Skin of body (tissue), 2 donors: Measurements from ENCODE around the gene GTPBP6. TPM values are rescaled to one million over a fixed set of nuclear protein-coding genes. Genes with fewer than 3 reads are reported as not detected.

Experiments
- DNase-seq: peaks from one replicate; lab custom pipeline; 2025; lab: John Stamatoyannopoulos, UW
- total RNA-seq: library from RNA; depleted of rRNA; stranded (reverse); fragments of >200 nt; gene quantifications from one replicate; pipeline ENCODE4 v1.2.3, GENCODE V29; 2014

GTPBP6 gene, protein sequence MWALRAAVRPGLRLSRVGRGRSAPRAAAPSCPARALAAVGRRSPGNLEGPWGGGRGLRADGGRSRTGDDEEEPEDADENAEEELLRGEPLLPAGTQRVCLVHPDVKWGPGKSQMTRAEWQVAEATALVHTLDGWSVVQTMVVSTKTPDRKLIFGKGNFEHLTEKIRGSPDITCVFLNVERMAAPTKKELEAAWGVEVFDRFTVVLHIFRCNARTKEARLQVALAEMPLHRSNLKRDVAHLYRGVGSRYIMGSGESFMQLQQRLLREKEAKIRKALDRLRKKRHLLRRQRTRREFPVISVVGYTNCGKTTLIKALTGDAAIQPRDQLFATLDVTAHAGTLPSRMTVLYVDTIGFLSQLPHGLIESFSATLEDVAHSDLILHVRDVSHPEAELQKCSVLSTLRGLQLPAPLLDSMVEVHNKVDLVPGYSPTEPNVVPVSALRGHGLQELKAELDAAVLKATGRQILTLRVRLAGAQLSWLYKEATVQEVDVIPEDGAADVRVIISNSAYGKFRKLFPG
- total RNA-seq, result 13.5 TPM

DNA sequence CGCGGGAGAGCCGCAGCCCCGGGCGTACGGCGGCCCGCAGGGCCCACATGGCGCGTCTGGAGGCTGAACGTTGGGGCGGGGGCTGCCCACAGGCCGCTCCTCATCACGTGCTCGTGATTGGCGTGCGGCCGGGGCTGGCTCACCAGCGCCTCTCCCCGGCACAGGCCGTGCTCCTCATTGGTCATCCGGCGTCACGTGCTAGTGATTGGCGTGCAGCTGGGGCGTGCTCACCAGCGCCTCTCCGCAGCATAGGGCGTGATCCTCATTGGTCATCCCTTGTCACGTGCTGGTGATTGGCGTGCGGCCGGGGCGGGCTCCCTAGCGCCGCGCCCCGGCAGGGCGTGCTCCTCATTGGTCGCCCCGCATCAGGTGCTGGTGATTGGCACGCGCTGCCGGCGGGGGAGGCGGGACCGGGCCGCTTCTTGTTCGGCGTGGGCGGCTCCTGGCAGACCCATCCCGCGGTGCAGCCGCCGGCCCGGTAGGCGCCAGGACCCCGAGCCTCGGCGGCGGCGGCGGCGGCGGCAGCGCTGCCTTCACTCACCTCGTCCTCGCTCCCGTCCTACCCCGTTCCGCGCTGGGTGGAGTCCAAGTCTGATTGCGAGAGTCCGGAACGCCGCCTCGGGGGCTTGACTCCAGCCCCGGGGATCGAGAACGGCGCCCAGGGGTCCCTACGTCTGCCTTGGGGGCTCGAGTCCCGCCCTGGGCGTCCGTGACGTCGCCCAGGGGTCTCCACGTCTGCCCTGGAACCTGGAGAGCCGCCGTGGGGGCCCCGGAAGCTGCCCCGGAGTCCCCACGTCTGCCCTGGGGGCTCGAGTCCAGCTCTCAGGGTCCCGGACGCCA is at the start of gene GTPBP6:
GTPBP6 (minus strand) TSS at position 58 of the 840 bp plus-strand sequence; CDS start at position 49, 9 bp downstream.
- no peak for DNase-seq

DNA sequence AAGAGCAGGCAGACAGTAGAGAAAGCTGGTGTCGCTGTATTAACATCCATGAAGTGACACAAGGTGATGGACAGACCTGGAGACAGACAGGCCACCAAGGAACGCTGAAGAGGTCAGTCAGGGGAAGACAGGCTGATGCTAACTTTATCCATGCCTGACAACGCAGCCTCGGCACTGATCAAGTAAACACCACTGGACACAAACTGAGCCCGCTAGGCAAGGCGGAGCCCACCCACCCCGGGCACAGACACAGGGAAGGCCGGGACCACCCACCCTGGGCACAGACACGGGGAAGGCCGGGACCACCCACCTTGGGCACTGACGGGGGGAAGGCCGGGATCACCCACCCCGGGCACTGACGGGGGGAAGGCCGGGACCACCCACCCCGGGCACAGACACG is 49.3 kb upstream of the GTPBP6 start:
- no peak for DNase-seq

DNA sequence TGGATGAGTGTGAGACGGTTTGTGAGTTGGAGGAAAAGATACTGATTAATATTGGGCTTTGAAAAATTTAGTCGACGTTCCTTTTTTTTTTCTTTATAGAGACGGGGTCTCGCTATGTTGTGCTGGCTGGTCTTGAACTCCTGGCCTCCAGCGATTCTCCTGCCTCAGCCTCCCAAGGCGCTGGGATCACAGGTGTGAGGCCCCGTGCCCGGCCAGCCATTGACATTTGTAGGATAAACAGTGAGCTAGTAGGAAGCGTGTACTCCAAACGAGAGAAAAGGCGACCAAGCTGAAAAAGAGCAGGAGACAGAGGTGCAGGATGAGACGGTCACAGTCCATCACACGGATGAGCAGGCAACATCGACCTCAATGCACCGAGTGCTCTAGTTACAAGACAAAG is 48.8 kb upstream of the GTPBP6 start:
- DNase-seq, result no peak

DNA sequence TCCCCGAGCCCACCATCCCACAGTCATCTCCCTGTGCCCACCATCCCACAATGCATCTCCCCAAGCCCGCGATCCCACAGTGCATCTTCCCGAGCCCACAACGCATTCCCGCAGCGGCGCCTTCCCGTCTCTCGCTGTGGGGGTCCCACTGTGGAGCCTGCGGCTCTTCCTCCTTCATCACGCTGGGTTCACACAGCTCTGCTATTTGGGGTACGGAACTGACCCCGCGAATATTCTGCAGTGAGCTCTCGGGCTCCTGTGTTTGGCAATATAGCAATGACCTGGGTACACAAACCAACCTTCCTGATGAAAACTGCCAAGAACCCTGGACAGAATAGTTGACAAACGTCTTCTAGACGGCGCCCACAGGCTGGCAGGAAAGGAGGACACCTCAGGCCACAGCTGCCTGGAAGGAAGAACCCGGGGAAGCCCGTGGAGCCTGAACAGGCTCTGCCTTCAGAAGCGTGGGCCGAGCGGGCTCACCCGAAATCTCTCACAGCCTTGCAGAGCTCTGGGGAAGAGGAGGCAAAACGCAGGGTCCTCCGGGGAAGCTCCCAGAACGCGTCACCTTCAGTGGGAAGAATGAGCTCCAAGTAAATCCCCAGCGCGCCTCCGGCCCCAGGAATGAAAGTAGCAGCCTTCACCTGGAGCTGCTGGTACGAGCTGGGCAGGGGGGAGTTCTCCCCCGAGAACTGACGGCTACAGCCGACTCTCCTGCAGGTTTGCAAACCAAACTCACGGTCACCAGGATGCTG is 45.2 kb upstream of the GTPBP6 start:
- DNase-seq, result no peak

DNA sequence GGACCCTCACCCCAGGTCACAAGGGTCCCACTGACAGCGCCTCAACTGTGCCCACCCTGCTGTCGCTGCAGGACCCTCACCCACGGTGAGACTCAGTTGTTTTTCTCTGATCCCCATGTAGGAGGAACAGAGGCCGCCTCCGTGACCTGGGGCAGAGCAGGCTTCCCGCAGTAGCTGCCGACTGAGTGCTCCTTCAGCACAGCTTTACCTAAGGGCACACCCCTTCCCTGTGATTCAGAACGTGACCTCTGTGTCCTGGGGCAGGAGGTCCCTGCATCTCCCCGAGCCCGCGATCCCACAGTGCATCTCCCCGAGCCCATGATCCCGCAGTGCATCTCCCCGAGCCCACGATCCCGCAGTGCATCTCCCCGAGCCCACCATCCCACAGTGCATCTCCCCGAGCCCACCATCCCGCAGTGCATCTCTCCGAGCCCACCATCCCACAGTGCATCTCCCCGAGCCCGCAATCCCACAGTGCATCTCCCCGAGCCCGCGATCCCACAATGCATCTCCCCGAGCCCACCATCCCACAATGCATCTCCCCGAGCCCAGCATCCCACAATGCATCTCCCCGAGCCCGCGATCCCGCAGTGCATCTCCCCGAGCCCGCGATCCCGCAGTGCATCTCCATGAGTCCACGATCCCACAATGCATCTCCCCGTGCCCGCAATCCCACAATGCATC is 44.5 kb upstream of the GTPBP6 start:
- no peak for DNase-seq

DNA sequence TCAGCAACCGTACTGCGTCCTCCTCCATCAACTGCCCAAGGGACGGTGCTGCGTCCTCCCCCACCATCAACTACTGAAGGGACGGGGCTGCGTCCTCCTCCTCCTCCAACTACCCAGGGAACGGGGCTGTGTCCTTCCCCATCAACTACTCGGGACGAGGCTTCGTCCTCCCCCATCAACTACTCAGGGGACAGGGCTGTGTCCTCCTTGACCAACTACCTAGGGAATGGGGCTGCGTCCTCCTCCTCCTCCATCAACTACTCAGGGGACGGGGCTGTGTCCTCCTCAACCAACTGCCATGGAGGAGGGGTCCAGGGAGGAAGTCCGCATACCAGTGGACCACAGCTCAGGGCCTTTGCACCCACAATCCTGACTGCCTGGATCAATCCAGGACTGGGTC is 43.8 kb upstream of the GTPBP6 start:
- DNase-seq, result no peak

DNA sequence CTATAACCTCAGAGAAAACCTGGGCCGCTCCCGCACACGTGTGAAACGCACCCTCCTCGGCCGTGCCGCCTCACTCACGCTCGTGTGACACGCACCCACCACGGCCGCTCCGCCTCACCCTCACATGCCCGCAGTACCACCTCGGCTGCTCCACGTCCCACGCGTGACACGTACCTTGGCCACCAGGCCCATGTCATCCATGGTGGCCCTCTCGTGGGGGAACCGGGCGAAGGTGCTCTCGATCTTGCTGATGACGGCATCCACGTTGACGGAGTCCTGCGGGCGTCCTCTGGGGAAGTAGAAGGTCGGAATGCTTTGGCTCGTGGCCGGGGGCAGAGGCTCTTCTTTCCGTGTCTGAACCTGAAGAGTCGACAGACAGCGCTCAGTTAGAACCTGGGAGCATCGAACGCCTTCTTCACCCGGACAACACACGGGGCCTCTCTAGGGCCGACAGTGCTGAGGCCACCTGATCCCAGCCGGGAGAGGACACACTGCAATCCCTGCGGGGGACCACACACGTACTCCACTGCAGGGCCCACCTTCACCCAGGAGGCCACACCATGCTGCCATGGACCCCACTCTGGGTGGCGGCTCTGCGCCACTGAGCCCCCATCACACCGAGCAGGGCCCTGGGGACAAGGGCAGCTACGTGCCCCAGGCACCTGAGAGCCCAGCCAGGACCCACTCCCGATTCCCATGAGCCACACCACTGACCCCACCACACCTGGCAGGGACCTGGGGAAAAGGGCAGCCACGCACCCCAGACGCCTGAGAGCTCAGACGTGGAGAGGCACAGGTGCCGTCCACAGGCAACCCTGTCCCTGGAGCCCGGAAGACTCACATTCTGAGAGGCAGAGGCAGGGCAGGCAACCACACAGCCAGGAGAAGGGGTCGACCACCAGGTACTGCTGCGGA is 42.9 kb upstream of the GTPBP6 start:
- DNase-seq, result no peak

DNA sequence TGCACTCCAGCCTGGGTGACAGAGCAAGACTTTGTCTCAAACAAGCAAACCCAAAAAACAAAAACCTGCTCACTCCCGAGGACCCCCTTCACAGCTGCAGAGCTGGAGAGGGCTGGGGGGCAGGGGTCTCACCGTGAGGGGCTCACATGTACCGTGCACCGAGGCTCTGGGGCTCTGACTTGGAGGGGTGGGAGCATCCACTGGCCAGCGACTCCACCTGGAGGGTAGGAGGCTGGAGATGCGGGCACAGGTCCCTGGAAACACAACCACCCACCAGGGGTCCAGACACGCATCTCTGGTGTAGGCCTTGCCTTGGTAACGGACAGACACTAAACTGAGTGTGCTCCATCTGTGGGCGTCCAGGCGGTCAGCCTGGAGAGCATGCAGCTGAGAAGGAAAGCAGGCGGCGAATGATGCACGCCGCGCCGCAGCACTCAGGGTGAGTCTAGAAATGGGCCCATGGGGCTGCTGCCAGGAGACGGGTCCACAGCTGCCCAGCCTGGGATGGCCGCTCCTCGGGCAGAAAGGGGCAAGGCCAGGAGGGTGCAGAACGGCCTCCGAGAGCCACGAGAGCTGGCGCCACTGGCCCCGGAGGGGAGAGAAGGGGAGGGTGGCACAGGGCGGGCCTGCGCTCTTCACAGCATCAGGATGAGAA is 42.0 kb upstream of the GTPBP6 start:
- DNase-seq, result no peak

DNA sequence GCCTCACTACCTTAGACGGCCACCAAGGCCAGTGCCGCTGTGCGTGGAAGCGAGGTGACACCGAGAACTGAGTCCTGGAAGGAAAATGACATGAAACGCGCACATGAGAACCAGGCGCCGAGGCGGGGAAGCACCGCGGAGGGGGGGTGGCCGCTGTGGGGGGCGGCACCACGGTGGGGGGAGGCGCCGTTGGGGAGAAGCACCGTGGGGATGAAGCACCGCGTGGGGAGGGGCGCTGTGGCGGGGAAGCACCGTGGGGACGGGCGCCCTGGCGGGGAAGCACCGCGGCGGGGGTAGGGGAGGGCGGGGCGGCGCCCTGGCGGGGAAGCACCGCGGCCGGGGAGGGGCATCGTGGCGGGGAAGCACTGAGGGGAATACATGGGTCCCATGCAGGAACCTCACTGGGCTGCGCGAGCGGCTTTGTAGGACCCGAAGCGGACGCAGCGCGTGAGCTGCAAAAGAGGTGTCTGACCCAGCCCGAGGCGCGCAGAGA is 40.1 kb upstream of the GTPBP6 start:
- DNase-seq, result no peak

DNA sequence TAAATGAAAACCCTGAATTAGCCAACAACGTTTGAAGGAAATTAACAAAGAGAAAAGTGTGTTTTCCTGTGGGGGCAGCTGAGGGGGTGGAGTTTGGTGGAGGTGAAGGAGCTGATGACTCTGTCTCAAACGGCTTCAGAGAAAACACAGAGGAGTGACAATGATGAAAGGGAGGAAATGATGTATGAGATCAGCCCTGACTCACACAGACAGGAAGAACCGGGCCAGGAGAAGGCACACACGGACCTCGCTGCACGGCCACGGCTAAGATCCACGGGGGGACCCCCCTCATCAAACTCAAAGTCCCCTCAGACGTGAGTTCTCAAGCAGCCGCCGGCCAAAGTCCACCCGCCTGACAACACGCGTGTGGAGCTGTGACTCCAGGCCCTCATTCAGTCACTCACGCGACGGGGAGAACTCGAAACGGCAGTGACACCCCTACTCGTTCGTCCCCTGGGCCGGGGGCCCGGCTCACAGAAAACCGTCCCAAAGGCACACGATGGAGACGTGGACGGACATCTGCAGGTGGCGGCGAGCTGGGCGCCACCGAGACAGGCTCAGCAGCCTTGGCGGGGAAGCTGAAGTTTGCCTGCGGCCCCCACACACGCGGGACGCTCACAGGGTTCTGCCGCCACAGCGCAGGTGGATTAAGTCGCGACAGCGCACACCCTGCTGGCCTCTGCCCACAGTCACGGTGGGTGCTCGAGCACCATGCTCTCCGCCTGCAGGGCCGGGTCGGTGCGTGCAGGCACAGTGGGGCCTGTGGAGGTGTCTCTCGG is 39.3 kb upstream of the GTPBP6 start:
- DNase-seq, result no peak

DNA sequence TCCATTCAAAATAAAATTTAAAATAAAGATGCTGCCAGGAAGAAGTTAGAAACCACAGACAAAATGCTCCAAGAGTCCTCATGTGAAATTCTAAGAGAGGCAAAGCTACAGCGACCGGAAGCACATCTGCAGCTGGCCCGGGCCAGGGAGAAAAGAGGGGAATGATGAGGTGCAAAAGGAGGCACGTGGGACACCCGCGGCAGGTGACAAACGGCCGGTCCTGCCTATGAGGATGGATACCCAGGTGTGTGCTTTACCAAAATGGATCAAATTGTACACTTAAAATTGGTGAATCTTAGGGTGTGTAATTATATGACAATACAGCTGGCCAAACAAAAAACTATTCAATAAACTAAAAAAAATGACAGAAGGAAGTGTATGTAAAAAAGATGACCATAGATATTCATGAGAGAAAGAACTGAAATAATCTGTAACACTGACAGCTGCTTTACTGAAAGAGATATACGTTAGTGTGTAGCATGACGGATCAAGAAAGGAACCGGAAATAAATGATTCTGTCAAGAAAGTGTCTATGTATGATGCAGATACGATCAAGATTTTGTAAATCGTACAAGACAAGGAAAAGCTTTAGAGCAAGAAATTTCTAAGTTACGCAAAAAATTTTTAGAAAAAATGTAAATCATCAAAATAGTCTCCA is 38.6 kb upstream of the GTPBP6 start:
- DNase-seq, result no peak

DNA sequence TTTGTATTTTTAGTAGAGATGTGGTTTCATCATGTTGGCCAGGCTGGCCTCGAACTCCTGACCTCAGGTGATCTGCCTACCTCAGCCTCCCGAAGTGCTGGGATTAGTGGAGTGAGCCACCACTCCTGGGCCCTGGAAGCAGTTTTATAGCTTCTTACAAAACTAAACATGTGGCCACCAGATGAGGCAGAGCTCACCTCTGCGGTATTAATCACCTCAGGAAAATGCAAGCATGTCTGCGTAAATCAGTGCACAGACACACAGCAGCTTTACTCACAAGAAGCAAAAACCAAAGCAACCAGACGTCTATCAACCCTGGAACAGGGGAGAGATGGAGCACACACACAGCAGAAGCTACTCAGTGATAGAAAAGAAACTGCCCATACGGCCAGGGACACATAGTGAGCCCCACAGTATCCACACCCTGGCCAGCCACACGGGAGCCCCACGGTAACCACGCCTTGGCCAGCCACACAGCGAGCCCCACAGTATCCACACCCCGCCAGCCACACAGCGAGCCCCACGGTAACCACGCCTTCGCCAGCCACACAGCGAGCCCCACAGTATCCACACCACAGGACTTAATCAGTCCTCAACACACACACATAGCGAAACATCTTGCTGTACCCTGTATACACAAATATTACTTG is 37.9 kb upstream of the GTPBP6 start:
- DNase-seq, result no peak

DNA sequence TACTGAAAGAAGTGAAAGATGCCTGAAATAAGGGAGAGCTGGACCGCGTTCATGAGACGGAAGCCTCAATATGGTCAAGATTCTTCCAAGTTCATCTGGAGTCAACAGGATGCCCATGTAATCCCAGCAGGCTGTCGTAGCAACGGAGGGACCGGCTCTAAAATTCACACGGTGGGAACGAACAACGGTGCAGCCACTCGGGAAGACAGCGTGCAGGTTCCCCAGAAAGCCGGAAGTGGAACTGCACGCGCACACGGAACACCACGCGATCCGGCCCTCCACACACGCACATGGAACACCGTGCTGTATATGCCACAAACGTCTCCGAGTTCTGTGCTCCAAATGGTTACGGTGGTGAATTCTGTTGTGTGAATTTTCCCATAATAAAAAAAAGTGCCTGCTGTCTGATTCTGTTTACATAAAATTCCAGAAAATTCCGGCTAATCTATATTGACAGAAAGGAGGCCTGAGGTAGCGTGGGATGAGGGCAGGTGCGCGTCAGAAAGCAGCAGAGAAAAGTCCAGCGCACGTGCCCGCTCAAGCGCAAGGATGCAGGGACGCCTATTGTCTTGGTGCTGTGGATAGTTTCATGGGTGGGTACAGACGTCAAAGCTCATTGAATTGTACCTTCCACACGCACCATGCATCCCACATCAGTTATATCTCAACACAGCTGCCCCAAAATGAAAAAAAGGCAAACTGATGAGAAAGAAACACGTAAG is 36.9 kb upstream of the GTPBP6 start:
- DNase-seq, result no peak

DNA sequence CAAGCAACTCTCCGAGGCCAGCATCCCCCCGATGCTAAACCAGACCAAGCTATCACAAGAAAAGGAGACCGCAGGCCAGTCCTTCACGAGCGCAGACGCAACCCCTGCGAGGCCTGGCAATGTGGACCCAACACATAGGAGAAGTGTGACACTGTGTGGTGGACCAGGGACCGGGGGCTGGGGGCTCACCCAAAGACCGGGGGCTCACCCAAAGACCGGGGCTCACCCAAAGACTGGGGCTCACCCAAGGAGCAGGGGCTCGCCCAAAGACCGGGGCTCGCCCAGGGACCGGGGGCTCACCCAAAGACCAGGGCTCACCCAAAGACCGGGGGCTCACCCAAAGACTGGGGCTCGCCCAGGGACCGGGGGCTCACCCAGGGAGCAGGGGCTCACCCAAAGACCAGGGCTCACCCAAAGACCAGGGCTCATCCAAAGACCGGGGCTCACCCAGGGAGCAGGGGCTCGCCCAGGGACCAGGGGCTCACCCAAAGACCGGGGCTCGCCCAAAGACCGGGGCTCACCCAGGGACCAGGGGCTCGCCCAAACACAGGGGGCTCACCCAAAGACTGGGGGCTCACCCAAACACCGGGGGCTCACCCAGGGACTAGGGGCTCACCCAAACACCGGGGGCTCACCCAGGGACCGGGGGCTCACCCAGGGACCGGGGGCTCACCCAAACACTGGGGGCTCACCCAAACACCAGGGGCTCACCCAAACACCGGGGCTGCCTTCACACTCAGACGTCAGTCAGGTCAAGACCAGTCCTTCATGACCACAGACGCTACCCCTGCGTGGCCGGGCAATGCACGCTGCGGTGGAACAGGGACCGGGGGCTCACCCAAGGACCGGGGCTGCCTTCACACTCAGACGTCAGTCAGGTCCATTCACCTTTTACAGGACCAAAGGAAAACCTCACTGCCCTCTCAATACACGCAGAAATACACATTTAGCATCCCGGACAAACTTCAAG is 35.3 kb upstream of the GTPBP6 start:
- no peak for DNase-seq

DNA sequence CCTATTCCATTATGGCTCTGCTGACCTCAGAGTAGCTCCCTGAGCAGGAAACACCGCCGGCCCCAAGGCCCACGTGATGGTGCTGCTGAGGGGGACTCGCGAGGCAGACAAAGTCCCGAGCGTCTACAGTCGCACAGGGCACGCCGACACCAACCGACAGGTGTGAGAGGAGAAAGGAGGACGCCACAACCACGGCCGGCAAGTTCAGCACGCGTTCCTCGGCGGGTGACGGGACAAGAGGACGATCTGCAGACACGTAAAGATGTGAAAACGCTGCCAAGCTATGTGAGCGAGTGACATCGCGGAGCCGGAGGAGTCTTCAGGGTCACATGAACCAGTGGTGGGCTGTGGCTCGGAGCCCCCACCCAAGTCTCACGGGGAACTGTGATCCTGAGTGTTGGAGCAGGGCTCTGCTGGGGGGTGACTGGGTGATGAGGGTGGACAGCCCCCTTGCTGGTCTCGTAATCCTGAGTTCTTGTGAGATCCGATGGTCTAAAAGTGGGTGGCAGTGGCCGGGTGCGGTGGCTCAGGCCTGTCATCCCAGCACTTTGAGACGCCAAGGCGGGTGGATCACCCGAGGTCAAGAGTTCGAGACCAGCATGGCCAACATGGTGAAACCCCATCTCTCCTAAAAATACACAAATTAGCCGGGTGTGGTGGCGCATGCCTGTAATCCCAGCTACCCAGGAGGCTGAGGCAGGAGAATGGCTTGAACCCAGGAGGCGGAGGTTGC is 34.2 kb upstream of the GTPBP6 start:
- no peak for DNase-seq
